Measurements from ENCODE around the gene COX6B1.

GRCh38 chr19:35656700-35657099 lies 8.6 kb downstream of the COX6B1 start:
- TF ChIP-seq POLR2A (IDR thresholded peaks at IDR 0.05; ENCODE audit: low read depth, low read length) (no peak), POLR2AphosphoS5 (IDR thresholded peaks at IDR 0.05; ENCODE audit: low read depth, low read length) (no peak)

Data from GM12892 (cell line).